ENCODE data around the gene UBTF.

Gene UBTF

GRCh38 chr17:44197980-44198720, 21.3 kb downstream of the UBTF start:
- peak in 1 of 2 donors; percentile 29 for DNase-seq (ENCODE audit: extremely low read depth in 1 of 2, low read depth in 1 of 2)

GRCh38 chr17:44197107-44197506, 22.4 kb downstream of the UBTF start:
- no peak for DNase-seq (ENCODE audit: extremely low read depth in 1 of 2, low read depth in 1 of 2)

GRCh38 chr17:44193326-44194084, 26.0 kb downstream of the UBTF start:
- DNase-seq (ENCODE audit: extremely low read depth in 1 of 2, low read depth in 1 of 2): no peak

- no peak for DNase-seq (ENCODE audit: extremely low read depth in 1 of 2, low read depth in 1 of 2)
These were observed 26.7 kb downstream of the UBTF start for GRCh38 chr17:44192750-44193149.

GRCh38 chr17:44191941-44192496, 27.5 kb downstream of the UBTF start:
- DNase-seq (ENCODE audit: extremely low read depth in 1 of 2, low read depth in 1 of 2): no peak

GRCh38 chr17:44191369-44191768, 28.1 kb downstream of the UBTF start:
- DNase-seq (ENCODE audit: extremely low read depth in 1 of 2, low read depth in 1 of 2): no peak

GRCh38 chr17:44190481-44190880, 29.0 kb downstream of the UBTF start:
- no peak for DNase-seq (ENCODE audit: extremely low read depth in 1 of 2, low read depth in 1 of 2)

GRCh38 chr17:44188576-44189403, 30.7 kb downstream of the UBTF start:
- no peak for DNase-seq (ENCODE audit: extremely low read depth in 1 of 2, low read depth in 1 of 2)

GRCh38 chr17:44187131-44187899, 32.2 kb downstream of the UBTF start:
- DNase-seq (ENCODE audit: extremely low read depth in 1 of 2, low read depth in 1 of 2): no peak

GRCh38 chr17:44186307-44187130, 33.0 kb downstream of the UBTF start, which contains the start of gene TMUB2:
Gene TMUB2, plus strand, starts transcription at chr17:44186972. Its CDS starts 737 bp downstream, at chr17:44187709.
- peak; percentile 98 to 99 for DNase-seq (ENCODE audit: extremely low read depth in 1 of 2, low read depth in 1 of 2)

GRCh38 chr17:44184212-44184810, 35.2 kb downstream of the UBTF start:
- DNase-seq (ENCODE audit: extremely low read depth in 1 of 2, low read depth in 1 of 2): no peak

- DNase-seq (ENCODE audit: extremely low read depth in 1 of 2, low read depth in 1 of 2): no peak
These were observed 36.5 kb downstream of the UBTF start for GRCh38 chr17:44183024-44183423.

GRCh38 chr17:44178133-44178532, 41.3 kb downstream of the UBTF start:
- DNase-seq (ENCODE audit: extremely low read depth in 1 of 2, low read depth in 1 of 2): no peak

GRCh38 chr17:44177640-44178039, 41.8 kb downstream of the UBTF start:
- DNase-seq (ENCODE audit: extremely low read depth in 1 of 2, low read depth in 1 of 2): no peak

GRCh38 chr17:44176671-44177501, 42.6 kb downstream of the UBTF start:
- no peak for DNase-seq (ENCODE audit: extremely low read depth in 1 of 2, low read depth in 1 of 2)

GRCh38 chr17:44176257-44176656, 43.2 kb downstream of the UBTF start:
- no peak for DNase-seq (ENCODE audit: extremely low read depth in 1 of 2, low read depth in 1 of 2)

GRCh38 chr17:44174427-44174826, 45.0 kb downstream of the UBTF start:
- no peak for DNase-seq (ENCODE audit: extremely low read depth in 1 of 2, low read depth in 1 of 2)

GRCh38 chr17:44171931-44172455, 47.5 kb downstream of the UBTF start:
- no peak for DNase-seq (ENCODE audit: extremely low read depth in 1 of 2, low read depth in 1 of 2)

All from activated CD8-positive, alpha-beta memory T cell treated with anti-CD3 and anti-CD28 coated beads for 1 hour (primary cell).